Gastroesophageal sphincter (tissue), 4 donors: ENCODE data around the gene ZNF580. TPM values are rescaled to one million over a fixed set of nuclear protein-coding genes. Genes with fewer than 3 reads are reported as not detected.

ENCODE experiments used
- ATAC-seq: fragments of 150-250 bp; one replicate; pipeline ENCODE4 v1.9.1; 2016; ENCODE audit warnings: mild to moderate bottlenecking, moderate library complexity
- H3K27ac ChIP-seq, 4 donors: fragments of 200-600 bp; sonication (generic) in 3 of 4; 1 replicate in 3 of 4; 2 replicates in 1 of 4; pipeline ENCODE4 v1.5.1; 2016 to 2019
- H3K27me3 ChIP-seq: fragments of 200-600 bp; sonication (generic); one replicate; pipeline ENCODE4 v1.5.1; 2019
- H3K36me3 ChIP-seq, 2 donors: fragments of 200-600 bp; sonication (generic); one replicate each; pipeline ENCODE4 v1.5.1; 2019; ENCODE audit warnings: control low read depth in 1 of 2
- H3K4me1 ChIP-seq, 3 donors: fragments of 200-600 bp; sonication (generic); 1 replicate in 2 of 3; 2 replicates in 1 of 3; pipeline ENCODE4 v1.5.1; 2016 to 2019; ENCODE audit warnings: control low read depth in 2 of 3
- H3K4me3 ChIP-seq, 2 donors: fragments of 200-600 bp; sonication (generic); one replicate each; pipeline ENCODE4 v1.5.1; 2019; ENCODE audit warnings: mild to moderate bottlenecking in 1 of 2, moderate library complexity in 1 of 2
- H3K9me3 ChIP-seq, 3 donors: fragments of 200-600 bp; sonication (generic); one replicate each; pipeline ENCODE4 v1.5.1; 2017 to 2019; ENCODE audit warnings: control low read depth in 2 of 3
- EP300 ChIP-seq: sonication (generic); formaldehyde crosslinking; IDR thresholded peaks from one replicate; pipeline ENCODE4 v1.6.1; 2017; ENCODE audit warnings: antibody characterized with exemption, mild to moderate bottlenecking
- POLR2A ChIP-seq, 2 donors: fragments of 450-650 bp; IDR thresholded peaks; one replicate each; pipeline ENCODE4 v1.6.1; 2017; ENCODE audit warnings: antibody characterized with exemption in 2 of 2, mild to moderate bottlenecking in 2 of 2, moderate library complexity in 1 of 2
- POLR2AphosphoS5 ChIP-seq: sonication (generic); formaldehyde crosslinking; IDR thresholded peaks from one replicate; pipeline ENCODE4 v1.6.1; 2017; ENCODE audit warnings: antibody characterized with exemption
- WGBS, 2 donors: methylation state at CpG; one replicate each; pipeline ENCODE4 v1.1.5; 2018; ENCODE audit warnings: low coverage in 1 of 2; 5-methylcytosine and 5-hydroxymethylcytosine counted together
- total RNA-seq, 4 donors: library from RNA; depleted of rRNA; stranded (reverse); fragments of >200 nt; gene quantifications; one replicate each; pipeline ENCODE4 v1.1.0, GENCODE V29; 2016
- TF ChIP-seq, protein P1 (sequence below), 4 experiments: fragments of 200-600 bp in 2 of 4; fragments of 450-650 bp in 2 of 4; sonication (generic) in 1 of 4; IDR thresholded peaks; one replicate each; pipeline ENCODE4 v1.5.1; 2017 to 2019; ENCODE audit warnings: antibody characterized with exemption in 4 of 4, mild to moderate bottlenecking in 2 of 4, moderate library complexity in 2 of 4

Gene ZNF580
- total RNA-seq, 4 donors from 2014 or later = 28.9 to 44.1 (median 35.2) TPM

GRCh38 chr19:55670280-55671053 lies 29.7 kb downstream of the ZNF580 start:
- ATAC-seq = no peak
- H3K4me3 ChIP-seq = no peak overlapping the region
- peaks cover 0 to 41% (median 5%) of the 10 kb centered on the region in 3 donors for H3K4me1 ChIP-seq
- TF ChIP-seq EP300 (no peak), POLR2AphosphoS5 (no peak), POLR2A (IDR thresholded peaks at IDR 0.05) (no peak)
- TF ChIP-seq, protein P1, sequence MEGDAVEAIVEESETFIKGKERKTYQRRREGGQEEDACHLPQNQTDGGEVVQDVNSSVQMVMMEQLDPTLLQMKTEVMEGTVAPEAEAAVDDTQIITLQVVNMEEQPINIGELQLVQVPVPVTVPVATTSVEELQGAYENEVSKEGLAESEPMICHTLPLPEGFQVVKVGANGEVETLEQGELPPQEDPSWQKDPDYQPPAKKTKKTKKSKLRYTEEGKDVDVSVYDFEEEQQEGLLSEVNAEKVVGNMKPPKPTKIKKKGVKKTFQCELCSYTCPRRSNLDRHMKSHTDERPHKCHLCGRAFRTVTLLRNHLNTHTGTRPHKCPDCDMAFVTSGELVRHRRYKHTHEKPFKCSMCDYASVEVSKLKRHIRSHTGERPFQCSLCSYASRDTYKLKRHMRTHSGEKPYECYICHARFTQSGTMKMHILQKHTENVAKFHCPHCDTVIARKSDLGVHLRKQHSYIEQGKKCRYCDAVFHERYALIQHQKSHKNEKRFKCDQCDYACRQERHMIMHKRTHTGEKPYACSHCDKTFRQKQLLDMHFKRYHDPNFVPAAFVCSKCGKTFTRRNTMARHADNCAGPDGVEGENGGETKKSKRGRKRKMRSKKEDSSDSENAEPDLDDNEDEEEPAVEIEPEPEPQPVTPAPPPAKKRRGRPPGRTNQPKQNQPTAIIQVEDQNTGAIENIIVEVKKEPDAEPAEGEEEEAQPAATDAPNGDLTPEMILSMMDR (IDR thresholded peaks at IDR 0.05) = no peak
- no peaks in the 10 kb centered on the region for H3K27me3 ChIP-seq
- H3K27ac ChIP-seq = no peak overlapping the region
- WGBS, 2 donors = 67 to 72% methylated on average over 11 to 13 of the region's 23 CpGs
- H3K9me3 ChIP-seq = no peaks in the 10 kb centered on the region
- H3K36me3 ChIP-seq = peaks cover 0 to 83% of the 10 kb centered on the region in 2 donors

- no peaks in the 10 kb centered on the region for H3K27me3 ChIP-seq
- H3K4me3 ChIP-seq = no peak overlapping the region
- no peak overlapping the region for H3K27ac ChIP-seq
- peaks cover 0 to 46% (median 8%) of the 10 kb centered on the region in 3 donors for H3K4me1 ChIP-seq
- ATAC-seq = no peak
- no peak for TF ChIP-seq EP300
- TF ChIP-seq POLR2AphosphoS5 = no peak
- TF ChIP-seq, protein P1 (IDR thresholded peaks at IDR 0.05) = no peak
- no peak for TF ChIP-seq POLR2A (IDR thresholded peaks at IDR 0.05)
- H3K9me3 ChIP-seq = no peaks in the 10 kb centered on the region
- WGBS, 2 donors = 50 to 100% methylated on average over 1 of the region's 2 CpGs
- peaks cover 0 to 77% of the 10 kb centered on the region in 2 donors for H3K36me3 ChIP-seq
These were observed 30.2 kb downstream of the ZNF580 start for GRCh38 chr19:55671054-55671378.

- peaks cover 0 to 65% of the 10 kb centered on the region in 2 donors for H3K36me3 ChIP-seq
- 60 to 78% methylated on average over 3 to 4 of the region's 5 CpGs for WGBS, 2 donors
- peaks cover 0 to 49% (median 20%) of the 10 kb centered on the region in 3 donors for H3K4me1 ChIP-seq
- H3K27ac ChIP-seq = no peak overlapping the region
- no peak for TF ChIP-seq EP300
- TF ChIP-seq, protein P1 (IDR thresholded peaks at IDR 0.05) = no peak
- TF ChIP-seq POLR2A (IDR thresholded peaks at IDR 0.05) = no peak
- no peak for TF ChIP-seq POLR2AphosphoS5
- no peak overlapping the region for H3K4me3 ChIP-seq
- ATAC-seq = no peak
- H3K9me3 ChIP-seq = no peaks in the 10 kb centered on the region
- no peaks in the 10 kb centered on the region for H3K27me3 ChIP-seq
These were observed 31.6 kb downstream of the ZNF580 start for GRCh38 chr19:55672418-55672817.

DNA sequence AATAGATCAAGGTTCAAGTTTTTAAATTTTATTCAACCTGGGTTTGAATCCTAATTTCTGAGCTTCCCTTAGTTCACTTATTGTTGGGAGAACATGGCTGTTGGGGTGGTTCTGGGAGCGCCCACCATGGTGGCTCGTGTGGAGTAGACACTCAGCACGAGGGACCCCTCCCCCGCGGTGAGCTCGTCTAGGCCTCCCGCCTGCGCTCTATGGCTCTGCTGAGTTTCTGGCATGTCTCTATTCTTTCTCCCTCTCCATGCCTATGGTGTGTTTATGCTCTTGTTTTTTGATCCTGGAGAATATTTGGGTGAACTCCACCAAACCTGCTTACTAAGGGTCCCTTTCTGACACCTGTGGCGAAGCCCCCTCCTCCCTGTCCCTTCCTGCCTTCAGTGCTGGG lies 32.7 kb downstream of the ZNF580 start:
- Histone ChIP-seq H3K4me3 (no peak overlapping the region), H3K36me3 (peaks cover 0 to 65% of the 10 kb centered on the region in 2 donors), H3K27me3 (no peaks in the 10 kb centered on the region), H3K4me1 (peaks cover 0 to 59% (median 25%) of the 10 kb centered on the region in 3 donors), H3K9me3 (no peaks in the 10 kb centered on the region), H3K27ac (peak overlapping the region in 2 of 4 donors; percentile 90 to 95)
- WGBS, 2 donors = 70 to 87% methylated on average over 3 to 7 of the region's 9 CpGs
- TF ChIP-seq EP300 (no peak), POLR2A (IDR thresholded peaks at IDR 0.05) (no peak), POLR2AphosphoS5 (no peak)
- TF ChIP-seq, protein P1 (IDR thresholded peaks at IDR 0.05) = no peak
- ATAC-seq = no peak

DNA sequence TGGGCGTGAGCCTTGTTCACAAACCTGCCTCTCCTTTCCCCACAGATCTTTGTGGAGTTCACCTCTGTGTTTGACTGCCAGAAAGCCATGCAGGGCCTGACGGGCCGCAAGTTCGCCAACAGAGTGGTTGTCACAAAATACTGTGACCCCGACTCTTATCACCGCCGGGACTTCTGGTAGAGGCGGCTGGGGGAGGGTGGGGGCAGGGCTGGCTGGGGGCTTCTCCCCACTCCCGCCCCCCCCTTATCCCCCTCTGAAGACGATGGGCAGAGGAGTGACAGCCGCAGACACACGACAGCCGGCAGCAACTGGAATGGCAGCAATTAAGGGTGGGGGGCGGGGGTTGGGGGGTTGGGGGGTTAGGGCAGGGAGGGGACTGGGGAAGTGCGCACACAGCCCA lies 33.1 kb downstream of the ZNF580 start:
- H3K4me1 ChIP-seq = peaks cover 0 to 64% (median 25%) of the 10 kb centered on the region in 3 donors
- H3K27ac ChIP-seq = peak overlapping the region in 3 of 4 donors; percentile 90 to 95 (median 94)
- peaks cover 0 to 65% of the 10 kb centered on the region in 2 donors for H3K36me3 ChIP-seq
- TF ChIP-seq, protein P1 (IDR thresholded peaks at IDR 0.05) = no peak
- no peak for TF ChIP-seq EP300
- TF ChIP-seq POLR2A (IDR thresholded peaks at IDR 0.05) = no peak
- TF ChIP-seq POLR2AphosphoS5 = no peak
- no peak for ATAC-seq
- H3K9me3 ChIP-seq = no peaks in the 10 kb centered on the region
- H3K4me3 ChIP-seq = no peak overlapping the region
- WGBS, 2 donors = 55% methylated on average over 2 of the region's 15 CpGs; no CpG with 5 or more reads in 1 of the 2 donors
- no peaks in the 10 kb centered on the region for H3K27me3 ChIP-seq
